GM12878 (cell line): ENCODE data around the gene NIPAL4. TPM values are rescaled to one million over a fixed set of nuclear protein-coding genes. Genes with fewer than 3 reads are reported as not detected.

Experiments used
- ATAC-seq: fragments of 200-7000 bp; cut with Tn5 transposase; 3 replicates; pipeline ENCODE4 v1.9.1; 2020; ENCODE audit warnings: mild to moderate bottlenecking, moderate library complexity
- BruUV-seq: library from RNA; stranded (reverse); fragments of 400-500 nt; replicated peaks from 2 replicates; lab custom pipeline; 2021; lab: Mats Ljungman, UMichigan
- CTCF ChIA-PET: fragments of 300-600 bp; sonication (Branson Sonifier 250); formaldehyde crosslinking; extraction: SDS; loops from one replicate; lab custom pipeline; 2021; ENCODE audit warnings: inconsistent platforms; lab: Yijun Ruan, JAX
- POLR2A ChIA-PET: fragments of 350-600 bp; formaldehyde crosslinking; extraction: SDS; loops from one replicate; lab custom pipeline; 2021; ENCODE audit warnings: inconsistent platforms; lab: Charles Lee
- RAD21 ChIA-PET: fragments of 300-600 bp; sonication (Branson Sonifier 250); formaldehyde crosslinking; loops from one replicate; lab custom pipeline; 2023; ENCODE audit warnings: antibody characterized with exemption; ENCODE audit not compliant: unreplicated experiment; lab: Charles Lee
- SMC1A ChIA-PET: fragments of 300-600 bp; sonication (Branson Sonifier 250); formaldehyde crosslinking; loops from one replicate; lab custom pipeline; 2023; ENCODE audit not compliant: unreplicated experiment, uncharacterized antibody; lab: Charles Lee
- DNase-seq: peaks from one replicate; pipeline ENCODE4 v3.0.0-alpha.2; 2011; ENCODE audit warnings: low read depth, low spot score
- FAIRE-seq: peaks from 3 replicates; lab custom pipeline; 2011; peaks lifted over from hg19 to GRCh38; lab: Jason Lieb, UNC
- H2AFZ ChIP-seq: 2 replicates; pipeline ENCODE4 v1.6.0; 2011; ENCODE audit warnings: low read depth, low read length, control low read depth; ENCODE audit not compliant: control insufficient read depth
- H3K27ac ChIP-seq: 2 replicates; pipeline ENCODE4 v1.5.1; 2011; ENCODE audit warnings: control low read depth; ENCODE audit not compliant: control insufficient read depth, insufficient read depth
- H3K27me3 ChIP-seq, 2 experiments: replicated peaks in 1 of 2; 2 replicates each; pipeline versions ENCODE4 v1.6.0 to v1.6.1; 2011; ENCODE audit warnings: low read length in 1 of 2; ENCODE audit not compliant: control insufficient read depth in 2 of 2, insufficient read depth in 2 of 2
- H3K36me3 ChIP-seq, 2 experiments: 2 replicates each; pipeline ENCODE4 v1.5.1; 2011; ENCODE audit warnings: low read length in 1 of 2; ENCODE audit not compliant: control insufficient read depth in 2 of 2, insufficient read depth in 2 of 2
- H3K4me1 ChIP-seq: 2 replicates; pipeline ENCODE4 v1.6.1; 2011; ENCODE audit warnings: mild to moderate bottlenecking, low read length, moderate library complexity, mixed read lengths; ENCODE audit not compliant: control insufficient read depth, insufficient read depth
- H3K4me2 ChIP-seq: 2 replicates; pipeline ENCODE4 v1.6.0; 2011; ENCODE audit warnings: control low read depth; ENCODE audit not compliant: control insufficient read depth, insufficient read depth
- H3K4me3 ChIP-seq: fragments of 200-600 bp; sonication (generic); 2 replicates; pipeline ENCODE4 v1.5.1; 2016
- H3K79me2 ChIP-seq: 2 replicates; pipeline ENCODE4 v1.6.0; 2011; ENCODE audit warnings: low read length; ENCODE audit not compliant: control insufficient read depth, insufficient read depth
- H3K9ac ChIP-seq: 2 replicates; pipeline ENCODE4 v1.8.0; 2011; ENCODE audit warnings: low read length, control low read depth, mixed read lengths; ENCODE audit not compliant: control insufficient read depth, insufficient read depth
- H3K9me3 ChIP-seq: replicated peaks from 3 replicates; pipeline ENCODE4 v1.5.1; 2011; ENCODE audit warnings: mild to moderate bottlenecking, low read length; ENCODE audit not compliant: control insufficient read depth, insufficient read depth
- H4K20me1 ChIP-seq: 2 replicates; pipeline ENCODE4 v1.6.0; 2011; ENCODE audit not compliant: control insufficient read depth, insufficient read depth
- BHLHE40 ChIP-seq, 2 experiments: fragments of 450-650 bp in 1 of 2; IDR thresholded peaks; 2 replicates each; pipeline ENCODE4 v1.6.1; 2011 to 2017; ENCODE audit warnings: low read depth in 2 of 2, borderline replicate concordance in 1 of 2, improper control_type of control experiment in 1 of 2, low read length in 1 of 2, mild to moderate bottlenecking in 1 of 2
- CHD2 ChIP-seq: IDR thresholded peaks from 2 replicates; pipeline ENCODE4 v1.6.1; 2011; ENCODE audit warnings: low read depth, low read length, improper control_type of control experiment, borderline replicate concordance
- EGR1 ChIP-seq, 2 experiments: IDR thresholded peaks; 1 replicate in 1 of 2; 2 replicates in 1 of 2; pipeline ENCODE4 v1.6.1; 2011 to 2012; ENCODE audit warnings: low read depth in 2 of 2, low read length in 2 of 2, borderline replicate concordance in 1 of 2, mild to moderate bottlenecking in 1 of 2, moderate library complexity in 1 of 2
- ESRRA ChIP-seq: IDR thresholded peaks from 2 replicates; pipeline ENCODE4 v1.6.1; 2012; ENCODE audit warnings: mild to moderate bottlenecking, low read length, improper control_type of control experiment
- JUNB ChIP-seq: IDR thresholded peaks from 2 replicates; pipeline ENCODE4 v1.6.1; 2016; ENCODE audit warnings: antibody characterized with exemption, mild to moderate bottlenecking
- JUND ChIP-seq: IDR thresholded peaks from 2 replicates; pipeline ENCODE4 v1.6.1; 2012; ENCODE audit warnings: low read depth, mild to moderate bottlenecking, low read length, improper control_type of control experiment, moderate library complexity
- NFYB ChIP-seq: IDR thresholded peaks from 2 replicates; pipeline ENCODE4 v1.6.1; 2011; ENCODE audit warnings: low read depth, mild to moderate bottlenecking, low read length, improper control_type of control experiment, moderate library complexity; ENCODE audit not compliant: insufficient read depth
- RAD21 ChIP-seq: IDR thresholded peaks from 2 replicates; pipeline ENCODE4 v1.6.1; 2011; ENCODE audit warnings: mild to moderate bottlenecking, low read depth, low read length, moderate library complexity; ENCODE audit not compliant: insufficient read depth
- RBBP5 ChIP-seq: fragments of 200-600 bp; sonication (generic); conservative IDR thresholded peaks from 2 replicates; pipeline ENCODE4 v1.6.1; 2016
- RCOR1 ChIP-seq: conservative IDR thresholded peaks from 2 replicates; pipeline ENCODE4 v1.6.1; 2012; ENCODE audit warnings: low read depth, low read length, improper control_type of control experiment
- RFX5 ChIP-seq: IDR thresholded peaks from 2 replicates; pipeline ENCODE4 v1.6.1; 2011; ENCODE audit warnings: low read depth, low read length, improper control_type of control experiment
- SMAD1 ChIP-seq: fragments of 450-650 bp; IDR thresholded peaks from 2 replicates; pipeline ENCODE4 v1.6.1; 2018; ENCODE audit warnings: mild to moderate bottlenecking, low read depth; ENCODE audit not compliant: partially characterized antibody
- SREBF2 ChIP-seq: IDR thresholded peaks from 2 replicates; pipeline ENCODE4 v1.6.1; 2012; ENCODE audit warnings: mild to moderate bottlenecking, low read length
- ZNF384 ChIP-seq: IDR thresholded peaks from 2 replicates; pipeline ENCODE4 v1.6.1; 2012; ENCODE audit warnings: low read depth, mild to moderate bottlenecking, low read length, improper control_type of control experiment, borderline replicate concordance
- ZNF622 ChIP-seq: fragments of 450-650 bp; IDR thresholded peaks from 2 replicates; pipeline ENCODE4 v1.6.1; 2017; ENCODE audit warnings: mild to moderate bottlenecking, inconsistent platforms
- WGBS: methylation state at CpG from one replicate; pipeline ENCODE4 v1.1.6; 2016; ENCODE audit warnings: low lambda C conversion rate; ENCODE audit not compliant: insufficient replicate concordance, insufficient coverage; ENCODE audit errors: missing lambda C conversion rate; 5-methylcytosine and 5-hydroxymethylcytosine counted together
- in situ Hi-C: fragments of 300-500 bp; cut with MboI; formaldehyde crosslinking; loops from 9 replicates; pipeline ENCODE4 v1.14.3; 2018; ENCODE audit warnings: mixed read lengths
- intact Hi-C: fragments of 100-400 bp; cut with micrococcal nuclease; formaldehyde crosslinking; loops from one replicate; pipeline ENCODE4 v1.14.2; 2022; ENCODE audit not compliant: unreplicated experiment
- polyA plus RNA-seq, 11 experiments: library from polyadenylated mRNA; depleted of rRNA in 4 of 11; unstranded in 6 of 11; stranded (reverse) in 5 of 11; fragments of >200 nt; fragmentation: Nextera tagmentation in 4 of 11; fragmentation: Illumina TruSeq in 1 of 11; extraction: Ambion mirVana in 4 of 11; extraction: Trizol in 1 of 11; gene quantifications; 1 replicate in 1 of 11; 2 replicates in 10 of 11; pipeline versions ENCODE4 v1.2.1 to v1.2.3, GENCODE V29; 2011 to 2016; ENCODE audit warnings: inconsistent platforms in 2 of 11, missing spikeins in 2 of 11, low read depth in 1 of 11
- total RNA-seq, 4 experiments: library from RNA; depleted of rRNA in 3 of 4; stranded (reverse); fragments of >200 nt in 3 of 4; fragmentation: Illumina TruSeq in 1 of 4; extraction: Trizol in 1 of 4; gene quantifications; 2 replicates each; pipeline versions ENCODE4 v1.2.1 to v1.2.3, GENCODE V29; 2013 to 2021
- TF ChIP-seq, protein P1 (sequence below): fragments of 450-650 bp; IDR thresholded peaks from 2 replicates; pipeline ENCODE4 v1.6.1; 2018; ENCODE audit warnings: mild to moderate bottlenecking, low read depth, moderate library complexity; ENCODE audit not compliant: partially characterized antibody
- TF ChIP-seq, protein P2 (sequence below): IDR thresholded peaks from 2 replicates; pipeline ENCODE4 v1.6.1; 2012; ENCODE audit warnings: mild to moderate bottlenecking, low read depth, low read length

NIPAL4 gene
- total and polyA plus RNA-seq, 10 of the 15 experiments (the other 5 are each of a cell fraction or from before 2014, with no cell fraction given): 0.11 to 15.5 (median 5.9) TPM

DNA sequence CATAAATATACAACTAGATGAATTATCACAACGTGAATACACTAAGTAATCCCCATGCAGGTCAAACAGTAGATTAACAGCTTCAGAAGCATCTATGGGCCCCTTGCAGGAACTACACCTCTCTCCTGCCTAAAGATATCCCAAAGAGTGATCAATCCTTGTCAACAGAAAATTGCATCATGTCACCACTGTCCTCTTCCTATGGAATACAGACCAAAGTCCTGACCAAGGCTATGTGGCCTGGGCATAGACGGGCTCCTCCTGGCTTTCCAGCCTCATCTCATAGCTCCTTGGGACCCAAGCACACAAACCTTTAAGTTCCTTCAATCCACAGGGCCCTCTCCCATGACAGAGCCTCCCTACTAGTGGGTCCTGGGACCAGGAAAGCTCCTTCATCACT is 25.3 kb downstream of the NIPAL4 start:
- no peaks in the 10 kb centered on the region for H3K9me3 ChIP-seq
- H2AFZ ChIP-seq: no peak overlapping the region
- in situ Hi-C loops: no loop called here
- no peak overlapping the region for H3K27ac ChIP-seq
- ChIA-PET POLR2A (interaction anchor here (0.6 kb wide), 1 partner anchor 106 kb away, joined by 5 read pairs; no protein-coding TSS in a partner anchor), RAD21 (interaction anchor here (0.7 to 2.5 kb wide), 3 partner anchors 12 to 256 kb away, joined by 3 to 6 read pairs (median 3); no protein-coding TSS in a partner anchor)
- H3K27me3 ChIP-seq: no peaks in the 10 kb centered on the region
- no peak for DNase-seq
- TF ChIP-seq RFX5 (no peak), ZNF384 (no peak), BHLHE40 (IDR thresholded peaks at IDR 0.05; ENCODE audit: borderline replicate concordance in 1 of 2, low read depth in 2 of 2, low read length in 1 of 2) (no peak), RCOR1 (no peak), JUNB (no peak), SREBF2 (no peak), JUND (no peak), NFYB (no peak), ZNF622 (no peak), RAD21 (no peak), RBBP5 (no peak), CHD2 (no peak), ESRRA (no peak), SMAD1 (no peak), EGR1 (IDR thresholded peaks at IDR 0.05; ENCODE audit: borderline replicate concordance in 1 of 2, low read depth in 2 of 2, low read length in 2 of 2) (no peak)
- TF ChIP-seq, protein P1, sequence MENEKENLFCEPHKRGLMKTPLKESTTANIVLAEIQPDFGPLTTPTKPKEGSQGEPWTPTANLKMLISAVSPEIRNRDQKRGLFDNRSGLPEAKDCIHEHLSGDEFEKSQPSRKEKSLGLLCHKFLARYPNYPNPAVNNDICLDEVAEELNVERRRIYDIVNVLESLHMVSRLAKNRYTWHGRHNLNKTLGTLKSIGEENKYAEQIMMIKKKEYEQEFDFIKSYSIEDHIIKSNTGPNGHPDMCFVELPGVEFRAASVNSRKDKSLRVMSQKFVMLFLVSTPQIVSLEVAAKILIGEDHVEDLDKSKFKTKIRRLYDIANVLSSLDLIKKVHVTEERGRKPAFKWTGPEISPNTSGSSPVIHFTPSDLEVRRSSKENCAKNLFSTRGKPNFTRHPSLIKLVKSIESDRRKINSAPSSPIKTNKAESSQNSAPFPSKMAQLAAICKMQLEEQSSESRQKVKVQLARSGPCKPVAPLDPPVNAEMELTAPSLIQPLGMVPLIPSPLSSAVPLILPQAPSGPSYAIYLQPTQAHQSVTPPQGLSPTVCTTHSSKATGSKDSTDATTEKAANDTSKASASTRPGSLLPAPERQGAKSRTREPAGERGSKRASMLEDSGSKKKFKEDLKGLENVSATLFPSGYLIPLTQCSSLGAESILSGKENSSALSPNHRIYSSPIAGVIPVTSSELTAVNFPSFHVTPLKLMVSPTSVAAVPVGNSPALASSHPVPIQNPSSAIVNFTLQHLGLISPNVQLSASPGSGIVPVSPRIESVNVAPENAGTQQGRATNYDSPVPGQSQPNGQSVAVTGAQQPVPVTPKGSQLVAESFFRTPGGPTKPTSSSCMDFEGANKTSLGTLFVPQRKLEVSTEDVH: no peak
- TF ChIP-seq, protein P2, sequence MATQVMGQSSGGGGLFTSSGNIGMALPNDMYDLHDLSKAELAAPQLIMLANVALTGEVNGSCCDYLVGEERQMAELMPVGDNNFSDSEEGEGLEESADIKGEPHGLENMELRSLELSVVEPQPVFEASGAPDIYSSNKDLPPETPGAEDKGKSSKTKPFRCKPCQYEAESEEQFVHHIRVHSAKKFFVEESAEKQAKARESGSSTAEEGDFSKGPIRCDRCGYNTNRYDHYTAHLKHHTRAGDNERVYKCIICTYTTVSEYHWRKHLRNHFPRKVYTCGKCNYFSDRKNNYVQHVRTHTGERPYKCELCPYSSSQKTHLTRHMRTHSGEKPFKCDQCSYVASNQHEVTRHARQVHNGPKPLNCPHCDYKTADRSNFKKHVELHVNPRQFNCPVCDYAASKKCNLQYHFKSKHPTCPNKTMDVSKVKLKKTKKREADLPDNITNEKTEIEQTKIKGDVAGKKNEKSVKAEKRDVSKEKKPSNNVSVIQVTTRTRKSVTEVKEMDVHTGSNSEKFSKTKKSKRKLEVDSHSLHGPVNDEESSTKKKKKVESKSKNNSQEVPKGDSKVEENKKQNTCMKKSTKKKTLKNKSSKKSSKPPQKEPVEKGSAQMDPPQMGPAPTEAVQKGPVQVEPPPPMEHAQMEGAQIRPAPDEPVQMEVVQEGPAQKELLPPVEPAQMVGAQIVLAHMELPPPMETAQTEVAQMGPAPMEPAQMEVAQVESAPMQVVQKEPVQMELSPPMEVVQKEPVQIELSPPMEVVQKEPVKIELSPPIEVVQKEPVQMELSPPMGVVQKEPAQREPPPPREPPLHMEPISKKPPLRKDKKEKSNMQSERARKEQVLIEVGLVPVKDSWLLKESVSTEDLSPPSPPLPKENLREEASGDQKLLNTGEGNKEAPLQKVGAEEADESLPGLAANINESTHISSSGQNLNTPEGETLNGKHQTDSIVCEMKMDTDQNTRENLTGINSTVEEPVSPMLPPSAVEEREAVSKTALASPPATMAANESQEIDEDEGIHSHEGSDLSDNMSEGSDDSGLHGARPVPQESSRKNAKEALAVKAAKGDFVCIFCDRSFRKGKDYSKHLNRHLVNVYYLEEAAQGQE: no peak
- TF ChIP-seq, all 136 proteins: peak for 0
- SMC1A ChIA-PET: interaction anchor here (0.6 to 1.8 kb wide), 8 partner anchors 13 to 233 kb away, joined by 3 to 5 read pairs (median 4); partner anchors contain the start of gene ADAM19
- FAIRE-seq (no peak), ATAC-seq (no peak)
- peaks cover 15 to 31% of the 10 kb centered on the region in 2 experiments; a peak in 3 of 4 replicates for H3K36me3 ChIP-seq
- H3K79me2 ChIP-seq: no peaks in the 10 kb centered on the region
- CTCF ChIA-PET: interaction anchor here (1.4 to 2.5 kb wide), 8 partner anchors 8 to 258 kb away, joined by 3 to 17 read pairs (median 8); partner anchors contain the start of gene LSM11
- no peak overlapping the region for H3K9ac ChIP-seq
- intact Hi-C loops: no loop called here
- WGBS: 94% methylated on average over 2 of the region's 2 CpGs
- no peak overlapping the region for H3K4me3 ChIP-seq
- no TSS peak for BruUV-seq
- H3K4me1 ChIP-seq: peaks cover 29% of the 10 kb centered on the region
- H3K4me2 ChIP-seq: no peak overlapping the region
- H4K20me1 ChIP-seq: no peaks in the 10 kb centered on the region
